T follicular helper cell (primary cell): ENCODE measurements around the gene LONRF2.

Experiments
- DNase-seq: peaks from one replicate; pipeline ENCODE4 v3.0.0-alpha.2; 2020; ENCODE audit warnings: low read depth

The LONRF2 gene

DNA sequence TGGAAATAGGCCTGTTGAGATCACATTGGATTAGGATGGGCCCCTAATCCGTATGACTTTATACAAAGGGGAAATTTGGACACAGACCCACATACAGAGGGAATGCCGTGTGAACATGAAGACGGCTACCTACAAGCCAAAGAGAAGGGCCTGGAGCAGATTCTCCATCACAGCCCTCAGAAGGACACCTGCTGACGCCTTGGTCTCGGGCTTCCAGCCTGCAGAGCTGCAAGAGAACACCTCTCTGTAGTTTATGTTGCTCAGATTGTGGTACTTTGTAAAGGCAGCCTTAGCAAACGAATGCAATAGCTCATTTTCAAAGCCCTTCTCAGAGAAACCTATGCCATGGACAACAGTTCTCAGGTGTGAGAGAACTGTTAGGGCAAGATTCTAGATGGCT, 86.1 kb downstream of the LONRF2 start:
- no peak for DNase-seq

DNA sequence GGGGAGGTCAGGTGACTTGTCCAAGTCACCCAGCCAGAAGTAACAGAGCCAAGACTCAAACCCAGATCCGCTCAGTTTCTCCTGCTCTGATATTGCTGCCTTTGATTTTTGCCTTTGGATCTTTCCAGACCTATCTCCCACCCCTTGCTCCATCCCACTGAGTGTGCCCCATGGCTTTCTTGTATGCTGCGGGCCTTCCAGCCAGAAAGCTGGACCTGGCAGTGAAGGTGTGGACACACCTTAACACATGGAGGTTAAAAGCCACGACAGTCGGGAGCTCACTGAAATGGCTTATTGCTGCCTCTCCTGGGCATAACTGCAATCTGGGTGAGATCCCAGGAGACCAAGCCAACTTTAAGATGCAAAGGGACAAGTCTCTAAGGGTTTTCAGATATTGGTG, 86.7 kb downstream of the LONRF2 start:
- no peak for DNase-seq

DNA sequence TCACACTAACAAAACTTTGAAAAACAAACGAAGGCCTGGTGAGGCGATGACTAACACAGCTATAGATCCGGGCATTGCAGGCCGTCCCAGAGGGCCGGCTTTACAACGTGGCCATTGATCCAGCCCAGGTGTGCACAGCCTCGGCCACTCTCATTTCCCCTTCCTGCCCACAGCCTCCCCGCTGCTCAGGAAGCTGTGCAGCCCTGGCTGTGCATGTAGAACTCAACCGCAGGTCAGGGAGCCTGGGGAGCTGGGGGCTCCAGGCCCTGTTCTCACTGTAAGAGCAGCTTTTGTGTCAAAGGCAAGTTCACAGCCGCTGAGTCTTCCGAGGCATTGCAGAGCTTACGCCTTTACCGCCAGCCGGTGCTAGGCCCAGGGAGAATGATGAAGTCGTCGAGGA, 87.2 kb downstream of the LONRF2 start:
- DNase-seq, result no peak

DNA sequence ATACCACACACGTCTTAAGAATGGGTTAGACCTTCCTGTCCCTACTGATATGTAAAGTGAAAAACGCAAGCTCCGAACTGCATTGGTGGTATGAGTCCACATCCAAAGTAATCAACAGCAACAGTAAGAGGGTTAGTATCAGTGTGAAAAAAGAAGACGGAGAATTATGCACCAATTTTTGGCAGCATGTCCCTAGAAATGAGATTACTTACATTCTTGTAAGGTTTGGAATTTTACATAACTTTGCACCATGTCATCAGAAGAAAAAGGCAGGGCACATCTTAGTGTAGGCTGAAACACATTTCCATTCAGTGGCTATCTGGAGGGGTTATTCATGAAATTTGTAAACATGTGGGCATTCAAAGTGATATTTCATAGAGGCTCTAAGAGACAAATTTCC, 88.2 kb downstream of the LONRF2 start:
- DNase-seq, result no peak

DNA sequence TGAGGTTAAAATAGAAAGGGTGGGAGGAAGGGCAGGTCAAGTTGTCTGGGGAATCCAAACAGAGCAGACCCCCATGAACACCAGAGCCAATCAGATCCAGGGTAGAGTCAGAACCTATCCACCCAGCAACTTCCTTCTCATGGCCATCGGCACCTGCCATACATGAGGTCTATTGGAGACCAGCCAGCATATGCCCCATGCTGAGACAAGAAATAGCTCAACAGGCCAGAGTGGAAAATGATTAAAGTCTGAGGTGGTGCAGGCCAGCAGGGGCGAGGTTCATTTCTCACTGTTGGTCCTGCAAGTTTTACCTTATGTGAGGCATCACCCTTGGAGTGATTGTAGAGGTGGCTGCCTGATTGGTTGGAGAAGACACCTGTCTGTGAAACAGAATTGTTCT, 89.2 kb downstream of the LONRF2 start:
- no peak for DNase-seq

DNA sequence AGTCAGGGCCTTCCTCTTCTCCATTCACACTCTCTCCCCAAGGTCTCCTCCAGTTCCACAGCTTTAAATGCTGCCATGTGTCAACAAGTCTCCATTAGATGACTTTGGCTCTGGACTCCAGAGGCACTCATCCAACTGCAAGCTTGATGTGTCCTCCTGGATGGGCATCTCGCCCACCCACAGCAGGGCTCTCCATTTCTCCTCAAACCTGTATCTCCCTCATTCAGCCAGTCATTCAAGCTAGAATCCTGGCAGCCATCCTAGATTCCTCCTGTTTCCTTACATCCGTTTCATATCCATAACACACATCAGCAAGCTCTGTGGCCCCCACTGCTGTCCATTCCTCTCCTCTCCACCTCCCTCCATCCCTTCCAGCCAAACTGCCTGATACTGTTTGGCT, 91.5 kb downstream of the LONRF2 start:
- no peak for DNase-seq

DNA sequence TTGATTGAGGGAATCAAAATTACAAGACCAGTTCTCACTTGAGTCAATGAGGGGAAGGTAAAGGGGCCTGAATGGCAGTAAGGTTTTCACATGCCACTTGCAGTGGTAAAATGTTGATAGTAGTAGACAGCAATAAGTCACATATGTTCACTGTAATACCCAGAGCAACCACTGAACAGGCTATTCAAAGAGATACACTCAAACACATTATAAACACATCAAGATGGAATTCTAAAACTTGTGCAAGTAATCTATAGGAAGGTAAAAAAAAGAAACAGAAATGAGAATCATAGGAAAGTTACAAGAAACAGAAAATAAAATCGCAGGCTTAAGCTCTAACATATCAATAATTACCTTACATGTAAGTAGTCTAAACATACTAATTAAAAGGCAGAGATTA, 93.3 kb downstream of the LONRF2 start:
- DNase-seq, result no peak

DNA sequence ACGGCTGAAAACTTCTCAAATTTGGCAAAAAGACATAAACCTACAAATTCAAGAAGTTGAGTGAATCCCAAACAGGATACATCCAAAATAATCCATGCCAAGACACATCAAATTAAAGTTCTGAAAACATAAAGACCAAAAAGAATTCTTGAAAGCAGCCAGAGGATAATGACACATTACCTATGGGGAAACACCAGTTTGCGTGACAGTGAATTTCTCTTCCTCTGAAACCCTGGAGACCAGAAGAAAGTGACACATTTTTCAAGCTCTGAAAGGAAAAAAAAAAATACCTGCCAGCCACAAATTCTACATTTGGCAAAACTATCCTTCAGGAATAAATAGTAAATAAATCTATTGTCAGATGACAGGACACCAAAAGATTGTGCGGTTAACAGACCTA, 93.9 kb downstream of the LONRF2 start:
- no peak for DNase-seq

DNA sequence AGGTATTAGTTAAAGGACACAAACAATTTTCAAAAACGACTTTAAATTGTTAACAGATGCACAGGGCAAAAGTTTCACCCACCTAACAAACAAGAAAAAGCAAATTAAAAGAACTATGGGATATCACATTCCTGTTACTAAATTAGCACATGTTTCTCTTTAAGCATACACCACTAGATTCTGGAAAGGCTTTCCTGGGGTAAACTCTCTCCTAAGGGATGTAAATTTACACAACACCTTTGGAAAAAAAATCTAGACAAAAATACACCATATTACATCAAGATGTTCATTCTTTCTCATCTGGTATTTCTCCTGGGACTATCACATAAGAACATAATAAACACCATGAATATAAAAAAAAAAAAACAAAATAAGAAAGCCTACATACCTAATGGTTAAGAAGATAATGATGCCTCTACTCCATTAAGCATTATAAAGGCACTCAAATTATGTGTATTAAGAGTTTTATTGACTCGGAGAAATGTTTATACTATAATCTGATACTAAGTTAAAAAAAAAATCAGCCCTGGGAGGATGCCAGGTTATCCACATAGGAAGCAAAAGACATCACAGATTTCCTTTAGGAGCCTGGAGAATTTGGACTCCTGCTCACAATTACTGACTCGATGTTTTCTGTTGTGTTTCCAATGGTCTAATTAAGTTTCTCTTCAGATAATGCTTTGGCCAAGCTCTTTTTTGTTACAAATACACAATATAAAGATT, 97.2 kb downstream of the LONRF2 start:
- no peak for DNase-seq

DNA sequence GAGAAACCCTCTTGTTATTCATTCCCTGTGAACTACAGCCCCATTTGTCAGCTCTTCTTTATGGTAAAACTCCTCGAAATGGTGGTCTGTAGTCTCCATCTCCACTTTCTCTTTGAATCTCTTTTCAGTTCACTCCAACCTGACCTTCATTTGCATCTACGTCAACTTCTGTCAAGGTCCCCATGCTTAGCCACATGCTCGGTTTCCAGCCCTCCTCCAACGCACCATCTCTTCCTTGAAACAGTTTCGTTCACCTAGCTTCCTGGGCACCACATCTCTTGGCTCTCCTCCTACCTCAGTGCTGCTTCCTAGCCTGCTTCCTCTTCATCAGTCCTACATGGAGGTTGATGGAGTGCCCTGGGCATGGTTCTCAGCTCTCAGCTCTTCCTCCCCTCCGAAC, 98.8 kb downstream of the LONRF2 start:
- no peak for DNase-seq
